Neural crest cell (in vitro differentiated cells): ENCODE measurements around the gene LEFTY2. TPM values are rescaled to one million over a fixed set of nuclear protein-coding genes. Genes with fewer than 3 reads are reported as not detected.

Experiments
- DNase-seq: peaks from one replicate; pipeline ENCODE4 v3.0.0; 2021; ENCODE audit warnings: low read depth, mixed read lengths, low spot score
- H3K27ac Mint-ChIP-seq: one replicate; pipeline ENCODE4 v1.8.0; 2021; ENCODE audit warnings: mild to moderate bottlenecking, mixed read lengths; ENCODE audit not compliant: unreplicated experiment
- H3K27me3 Mint-ChIP-seq: 2 replicates; pipeline ENCODE4 v1.8.0; 2021; ENCODE audit warnings: low read depth, mild to moderate bottlenecking, mixed read lengths
- H3K36me3 Mint-ChIP-seq: 2 replicates; pipeline ENCODE4 v1.8.0; 2021; ENCODE audit warnings: low read depth, mild to moderate bottlenecking, mixed read lengths
- H3K4me1 Mint-ChIP-seq: 2 replicates; pipeline ENCODE4 v1.8.0; 2021; ENCODE audit warnings: mixed read lengths
- H3K4me3 Mint-ChIP-seq: one replicate; pipeline ENCODE4 v1.8.0; 2021; ENCODE audit warnings: mild to moderate bottlenecking, mixed read lengths
- H3K9me3 Mint-ChIP-seq: 2 replicates; pipeline ENCODE4 v1.8.0; 2021; ENCODE audit warnings: mixed read lengths
- total RNA-seq: library from RNA; stranded (reverse); gene quantifications from 2 replicates; pipeline ENCODE4 v1.2.1, GENCODE V29; 2021
- TF ChIP-seq, protein P1 (sequence below): fragments of 200-600 bp; sonication (generic); conservative IDR thresholded peaks from 2 replicates; pipeline ENCODE4 v1.5.0; 2021; ENCODE audit warnings: antibody characterized with exemption, mild to moderate bottlenecking

Gene LEFTY2
- total RNA-seq, 1 donor from 2014 or later = not detected

GRCh38 chr1:225954753-225955152, 13.7 kb upstream of the LEFTY2 start:
- Mint-ChIP-seq H3K27ac (no peak overlapping the region), H3K27me3 (peaks cover 16% of the 10 kb centered on the region), H3K4me3 (no peak overlapping the region), H3K4me1 (no peaks in the 10 kb centered on the region), H3K36me3 (no peaks in the 10 kb centered on the region), H3K9me3 (no peaks in the 10 kb centered on the region)
- TF ChIP-seq, protein P1, sequence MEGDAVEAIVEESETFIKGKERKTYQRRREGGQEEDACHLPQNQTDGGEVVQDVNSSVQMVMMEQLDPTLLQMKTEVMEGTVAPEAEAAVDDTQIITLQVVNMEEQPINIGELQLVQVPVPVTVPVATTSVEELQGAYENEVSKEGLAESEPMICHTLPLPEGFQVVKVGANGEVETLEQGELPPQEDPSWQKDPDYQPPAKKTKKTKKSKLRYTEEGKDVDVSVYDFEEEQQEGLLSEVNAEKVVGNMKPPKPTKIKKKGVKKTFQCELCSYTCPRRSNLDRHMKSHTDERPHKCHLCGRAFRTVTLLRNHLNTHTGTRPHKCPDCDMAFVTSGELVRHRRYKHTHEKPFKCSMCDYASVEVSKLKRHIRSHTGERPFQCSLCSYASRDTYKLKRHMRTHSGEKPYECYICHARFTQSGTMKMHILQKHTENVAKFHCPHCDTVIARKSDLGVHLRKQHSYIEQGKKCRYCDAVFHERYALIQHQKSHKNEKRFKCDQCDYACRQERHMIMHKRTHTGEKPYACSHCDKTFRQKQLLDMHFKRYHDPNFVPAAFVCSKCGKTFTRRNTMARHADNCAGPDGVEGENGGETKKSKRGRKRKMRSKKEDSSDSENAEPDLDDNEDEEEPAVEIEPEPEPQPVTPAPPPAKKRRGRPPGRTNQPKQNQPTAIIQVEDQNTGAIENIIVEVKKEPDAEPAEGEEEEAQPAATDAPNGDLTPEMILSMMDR = no peak
- no peak for DNase-seq

GRCh38 chr1:225953315-225953714, 12.3 kb upstream of the LEFTY2 start:
- TF ChIP-seq, protein P1 = no peak
- Mint-ChIP-seq H3K4me1 (no peaks in the 10 kb centered on the region), H3K27ac (no peak overlapping the region), H3K4me3 (no peak overlapping the region), H3K9me3 (no peaks in the 10 kb centered on the region), H3K27me3 (peaks cover 18% of the 10 kb centered on the region), H3K36me3 (no peaks in the 10 kb centered on the region)
- no peak for DNase-seq

GRCh38 chr1:225950905-225951497, 10.0 kb upstream of the LEFTY2 start:
- TF ChIP-seq, protein P1 = no peak
- Mint-ChIP-seq H3K4me3 (no peak overlapping the region), H3K4me1 (peaks cover 14% of the 10 kb centered on the region), H3K9me3 (no peaks in the 10 kb centered on the region), H3K27me3 (peaks cover 21% of the 10 kb centered on the region), H3K27ac (no peak overlapping the region), H3K36me3 (no peaks in the 10 kb centered on the region)
- DNase-seq = no peak

GRCh38 chr1:225949041-225949440, 8.0 kb upstream of the LEFTY2 start:
- peaks cover 21% of the 10 kb centered on the region for H3K27me3 Mint-ChIP-seq
- no peak overlapping the region for H3K27ac Mint-ChIP-seq
- peaks cover 31% of the 10 kb centered on the region for H3K4me1 Mint-ChIP-seq
- H3K4me3 Mint-ChIP-seq = no peak overlapping the region
- H3K36me3 Mint-ChIP-seq = no peaks in the 10 kb centered on the region
- DNase-seq = no peak
- no peaks in the 10 kb centered on the region for H3K9me3 Mint-ChIP-seq
- TF ChIP-seq, protein P1 = no peak

DNA sequence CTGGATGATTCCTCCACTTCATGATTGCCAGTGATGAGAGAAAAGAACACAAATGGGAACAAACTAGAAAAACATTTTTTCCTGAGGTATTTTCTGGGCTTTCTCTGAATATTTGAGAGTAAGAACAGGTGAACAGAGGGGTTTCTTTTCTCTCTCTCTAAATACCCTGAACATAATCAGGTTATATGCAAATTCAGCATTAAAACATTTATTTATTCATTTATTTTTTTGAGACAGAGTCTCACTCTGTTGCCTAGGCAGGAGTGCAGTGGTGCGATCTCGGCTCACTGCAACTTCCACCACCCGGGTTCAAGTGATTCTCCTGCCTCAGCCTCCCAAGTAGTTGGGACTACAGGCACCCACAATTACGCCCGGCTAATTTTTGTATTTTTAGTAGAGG, 5.8 kb upstream of the LEFTY2 start:
- DNase-seq = no peak
- Mint-ChIP-seq H3K27me3 (peaks cover 13% of the 10 kb centered on the region), H3K4me1 (peaks cover 38% of the 10 kb centered on the region), H3K27ac (no peak overlapping the region), H3K9me3 (no peaks in the 10 kb centered on the region), H3K4me3 (no peak overlapping the region), H3K36me3 (no peaks in the 10 kb centered on the region)
- TF ChIP-seq, protein P1 = no peak
